GM18858 (cell line): ENCODE results near the gene CYP11A1.

Experiments
- ATAC-seq: cut with Tn5 transposase; IDR thresholded peaks from one replicate; pipeline ENCODE4 v1.9.1; 2021; ENCODE audit not compliant: unreplicated experiment

CYP11A1 gene

DNA sequence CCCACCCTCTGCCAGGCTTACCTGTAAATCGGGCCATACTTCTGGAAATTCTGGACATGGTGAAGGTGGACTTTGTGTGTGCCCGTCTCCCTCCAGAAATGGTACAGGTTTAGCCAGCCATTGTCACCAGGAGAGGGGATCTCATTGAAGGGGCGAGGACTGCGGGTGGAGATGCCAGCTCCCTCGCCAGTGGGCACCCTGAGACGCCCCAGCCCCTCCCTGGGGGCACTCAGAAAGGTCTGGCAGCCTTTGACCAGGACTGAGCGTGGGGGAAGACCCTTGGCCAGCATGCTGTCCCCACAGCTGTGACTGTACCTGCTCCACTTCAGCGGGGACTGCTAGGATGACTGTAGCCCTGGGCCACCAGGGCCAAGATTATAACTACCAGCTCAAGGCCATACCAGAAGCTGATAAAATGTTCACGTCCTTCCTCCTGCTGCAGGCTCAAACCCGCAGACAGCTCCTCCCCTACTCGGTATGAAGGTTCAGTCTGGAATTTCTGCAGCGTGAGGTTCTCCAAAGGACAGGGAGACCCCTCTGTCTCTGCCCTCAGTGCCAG lies at the start of gene CYP11A1:
TSS of gene CYP11A1 (minus strand) at position 351 of the 559 bp plus-strand sequence. CDS start at position 290, 61 bp downstream.
- no peak for ATAC-seq

DNA sequence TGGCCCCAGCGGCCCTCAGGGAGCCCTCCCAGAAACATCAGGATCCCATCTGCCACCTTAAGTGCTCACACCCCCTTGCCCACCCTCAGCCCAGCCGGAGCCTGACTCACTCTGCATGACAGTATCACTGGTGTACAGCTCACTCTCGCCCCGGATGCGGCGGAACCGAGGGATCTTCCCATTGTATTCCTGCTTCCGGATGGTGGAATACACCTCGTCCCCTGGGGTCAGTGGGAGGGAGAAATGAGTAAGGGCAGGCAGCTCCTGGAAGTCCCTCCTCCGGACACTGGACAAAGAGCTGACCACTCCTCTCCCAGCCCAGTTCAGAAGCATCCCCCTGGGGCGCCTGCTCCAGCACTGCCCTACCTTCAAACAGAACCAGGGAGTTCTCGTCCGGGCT lies 49.8 kb upstream of the CYP11A1 start:
- ATAC-seq: no peak

DNA sequence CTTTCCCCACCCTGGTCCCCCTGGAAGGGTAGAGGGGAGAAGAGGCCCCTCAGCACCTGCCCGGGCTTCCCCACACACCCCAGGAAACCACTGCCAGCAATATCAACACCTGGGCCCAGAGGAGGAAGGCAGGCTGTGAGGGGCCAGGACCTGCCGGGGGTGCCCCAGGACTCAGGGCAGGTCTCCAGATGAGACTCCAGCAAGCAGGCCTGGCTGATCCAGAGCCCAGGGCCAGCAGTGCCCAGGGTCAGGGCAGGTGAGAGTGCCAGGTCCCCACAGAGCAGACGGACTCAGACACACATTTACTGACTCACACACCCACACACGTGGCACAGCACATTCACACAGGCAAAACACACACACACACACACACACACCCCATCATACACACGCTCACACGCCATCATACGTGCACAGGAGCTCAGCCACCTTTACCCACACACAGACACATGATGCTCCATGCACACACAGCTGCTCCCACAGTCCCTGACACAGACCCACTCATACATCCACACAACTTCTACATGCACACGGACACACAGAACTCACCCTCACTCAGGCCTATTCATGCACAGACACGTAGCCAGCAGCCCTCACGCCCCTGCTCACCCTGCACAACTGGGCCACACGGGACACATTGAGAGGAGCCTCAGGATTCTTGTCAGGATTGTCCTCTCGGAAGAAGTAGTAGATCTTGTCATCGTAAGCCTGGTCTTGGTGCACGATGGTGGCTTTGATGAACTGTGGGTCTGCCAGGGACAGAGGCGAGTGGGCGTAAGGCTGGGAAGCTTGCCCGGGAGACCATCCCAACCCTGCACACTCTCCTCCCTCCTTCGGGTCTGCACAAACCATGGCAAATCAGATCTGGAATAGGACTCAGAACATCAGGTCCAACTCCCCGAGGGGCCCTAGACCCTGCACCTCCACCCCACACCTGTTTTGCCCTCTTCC lies 48.8 kb upstream of the CYP11A1 start:
- no peak for ATAC-seq

DNA sequence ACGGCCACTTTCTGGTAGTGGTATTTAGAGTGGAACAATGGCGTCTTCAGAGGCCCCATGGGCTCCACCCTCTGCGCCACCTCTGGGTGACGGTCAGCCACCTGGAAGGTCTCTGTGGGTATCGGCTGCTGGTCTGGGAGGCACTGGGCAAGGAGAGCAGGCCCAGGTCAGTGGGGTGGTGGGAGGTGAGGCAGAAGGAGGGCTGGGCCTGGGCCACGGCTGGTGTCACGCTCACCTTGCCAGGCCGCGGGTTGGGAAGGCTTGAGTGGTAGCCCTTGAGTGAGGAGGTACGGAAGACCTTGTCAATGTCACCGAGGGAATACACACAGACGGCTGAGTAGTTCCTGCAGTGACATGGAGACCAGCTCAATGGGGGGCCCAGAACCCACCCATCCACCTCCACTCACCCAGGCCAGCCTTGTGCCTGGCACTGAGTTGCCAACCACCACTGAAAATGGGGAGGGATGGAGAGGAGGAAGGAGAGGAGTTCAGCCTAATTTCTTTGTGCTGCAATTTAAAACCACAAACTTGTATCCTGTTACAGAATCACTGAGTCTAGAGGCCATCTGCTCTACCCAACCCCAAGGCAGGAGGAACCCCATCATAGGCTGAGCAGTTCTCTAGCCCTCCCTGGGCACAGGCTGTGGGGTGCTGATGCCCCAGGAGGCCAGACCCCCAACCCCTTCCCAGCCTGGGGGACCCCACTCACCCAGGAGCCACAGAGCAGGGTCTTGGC lies 47.3 kb upstream of the CYP11A1 start:
- ATAC-seq: no peak

DNA sequence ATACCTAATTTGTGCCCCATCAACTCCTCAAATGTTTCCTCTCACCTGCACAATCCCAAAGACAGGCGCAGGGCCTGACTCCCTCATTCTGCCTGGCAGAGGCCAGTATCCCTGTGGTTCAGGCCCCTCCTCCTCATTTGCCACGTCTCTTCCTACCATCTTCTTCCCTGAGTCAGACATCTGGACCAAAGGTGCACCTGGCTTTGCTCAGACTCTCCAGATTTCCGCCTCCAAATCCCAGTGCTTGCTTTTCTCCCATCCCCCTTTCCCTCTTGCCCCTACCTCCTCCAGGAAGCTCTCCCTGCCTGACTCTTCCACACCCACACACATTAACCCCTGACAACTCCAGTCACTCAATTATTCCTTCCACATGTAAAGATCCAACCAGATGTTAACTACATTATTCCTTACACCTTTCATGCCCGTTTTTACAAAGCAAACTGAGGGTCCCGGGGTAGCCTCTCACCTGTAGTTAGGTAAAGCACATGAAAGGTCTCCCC lies 46.7 kb upstream of the CYP11A1 start:
- ATAC-seq: no peak

DNA sequence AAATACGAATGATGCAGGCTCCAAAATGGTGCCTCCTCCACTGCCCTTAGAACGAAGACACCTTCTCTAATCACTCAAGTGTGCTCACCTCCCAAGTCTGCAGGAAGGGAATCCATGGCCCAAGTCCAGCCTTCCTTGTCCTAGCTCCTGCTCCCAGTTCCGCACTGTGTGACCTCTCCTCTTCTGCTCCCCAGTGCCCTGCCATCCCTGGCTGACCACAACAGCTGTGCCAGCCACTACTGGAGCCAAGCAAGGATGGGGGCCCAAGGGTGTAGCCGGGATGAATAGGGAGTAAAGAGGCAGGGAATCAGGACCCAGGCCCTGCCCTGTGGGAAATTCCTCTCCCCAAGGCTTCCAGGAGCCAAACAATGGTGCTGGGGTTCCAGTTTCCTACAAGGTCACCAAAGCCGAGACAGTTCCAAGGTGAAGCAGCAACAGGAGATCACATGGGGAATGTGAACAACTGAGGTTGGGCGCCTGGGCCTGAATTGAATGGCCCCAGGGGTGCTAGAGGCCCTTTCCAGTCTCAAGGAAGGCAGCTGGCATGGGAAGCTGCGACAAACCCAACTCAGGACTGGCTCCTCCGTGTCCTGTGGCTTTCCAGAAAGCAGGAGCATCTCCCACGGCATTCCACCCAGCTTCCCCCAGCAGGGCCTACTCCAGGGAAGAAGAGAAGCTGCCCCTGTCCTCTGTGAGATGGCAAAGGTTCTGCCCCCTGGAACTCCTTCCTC lies 46.1 kb upstream of the CYP11A1 start:
- no peak for ATAC-seq

DNA sequence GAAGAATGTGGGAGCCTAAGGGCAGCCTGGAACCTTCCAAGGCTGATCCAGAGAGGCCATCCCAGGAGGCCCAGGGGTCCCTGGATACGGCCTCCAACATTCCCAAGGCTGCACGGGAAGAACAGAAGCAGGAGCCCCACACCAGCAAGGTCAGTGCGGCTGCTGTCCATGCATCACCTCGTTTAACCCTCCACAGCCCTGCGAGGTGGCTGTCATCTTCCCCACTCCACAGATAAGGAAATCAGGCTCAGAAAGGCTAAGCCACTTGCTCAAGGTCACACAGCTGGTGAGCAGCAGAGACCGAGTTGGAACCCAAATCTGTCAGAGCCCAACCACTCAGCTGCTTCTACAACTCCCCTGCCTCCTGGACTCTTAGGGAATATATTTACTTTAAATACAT lies 44.7 kb upstream of the CYP11A1 start:
- ATAC-seq: no peak

DNA sequence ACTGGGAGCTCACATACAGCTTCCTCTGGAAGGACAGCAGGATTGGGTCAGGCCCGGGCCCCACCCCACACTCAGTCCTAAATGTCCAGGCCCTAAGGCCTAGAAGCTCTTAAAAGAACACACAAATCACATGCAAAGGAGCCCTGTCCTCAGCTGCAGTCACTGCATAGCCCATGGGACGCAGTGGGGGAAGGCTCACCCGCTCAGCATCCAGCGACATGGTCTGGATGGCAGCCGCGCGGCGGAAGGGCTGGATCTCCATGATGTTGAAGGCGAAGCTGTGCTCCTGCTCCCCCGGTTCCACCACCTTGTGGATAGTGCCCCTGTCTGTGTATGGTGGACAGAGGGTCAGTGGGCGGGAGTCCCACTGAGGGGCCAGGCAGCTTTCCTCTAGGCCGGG lies 44.2 kb upstream of the CYP11A1 start:
- ATAC-seq: no peak

DNA sequence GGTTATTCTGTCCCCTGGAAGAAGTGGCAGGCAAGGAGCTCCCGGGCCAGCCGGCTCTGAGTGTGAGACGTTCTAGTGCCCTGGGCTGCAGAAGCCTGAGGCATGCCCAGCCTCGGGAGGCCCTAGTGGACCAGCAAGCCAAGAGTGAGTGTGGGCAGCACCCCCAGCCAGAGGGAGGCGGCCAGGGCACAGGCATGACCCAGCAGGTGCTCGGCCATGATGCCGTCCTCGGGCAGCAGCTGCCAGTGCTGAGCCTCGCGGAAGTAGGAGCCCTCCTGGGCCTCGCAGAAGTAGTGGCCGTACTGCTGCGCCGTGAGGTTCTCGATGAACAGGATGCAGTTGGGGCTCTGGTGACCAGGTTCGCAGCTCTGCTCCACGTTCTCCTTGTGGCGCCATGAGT lies 43.1 kb upstream of the CYP11A1 start:
- ATAC-seq: no peak

DNA sequence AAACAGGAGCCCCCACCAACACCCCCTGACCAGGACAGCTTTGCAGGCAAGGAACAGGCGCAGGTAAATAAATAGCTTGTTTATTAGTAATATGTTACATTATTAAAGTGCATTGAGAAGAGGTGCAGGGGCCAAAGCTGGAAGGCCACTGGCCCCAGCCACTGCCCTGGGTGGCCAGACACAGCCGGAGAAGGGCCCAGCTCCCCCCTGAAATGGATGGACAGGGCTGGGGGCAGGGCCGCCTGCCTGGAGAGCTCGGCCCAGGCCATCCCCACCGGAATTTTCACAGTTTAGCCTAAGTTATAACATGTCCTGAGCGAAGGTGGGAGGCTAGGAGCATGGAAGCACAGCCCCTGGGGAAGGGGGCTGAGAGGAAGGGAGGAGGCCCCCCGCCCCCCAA lies 41.8 kb upstream of the CYP11A1 start:
- no peak for ATAC-seq

DNA sequence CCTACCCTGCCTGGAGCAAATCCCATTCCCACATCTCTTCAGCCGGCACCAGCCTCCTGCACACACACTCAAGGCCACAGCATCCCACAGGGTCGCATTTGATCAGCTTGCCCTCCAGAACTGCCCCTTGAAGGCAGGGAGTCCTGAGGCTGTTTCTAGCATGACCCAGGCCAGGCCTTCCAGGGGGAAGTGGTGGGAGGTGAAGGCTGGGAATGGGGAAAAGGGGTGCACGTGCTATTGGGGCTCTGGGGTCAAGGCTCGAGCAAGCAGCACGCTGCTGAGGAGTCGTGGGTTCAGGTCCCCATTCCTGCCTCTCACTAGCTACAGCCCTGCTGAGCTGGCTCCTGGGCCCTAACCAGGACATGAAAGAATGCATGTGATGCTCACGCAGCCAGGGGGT lies 41.4 kb upstream of the CYP11A1 start:
- no peak for ATAC-seq

DNA sequence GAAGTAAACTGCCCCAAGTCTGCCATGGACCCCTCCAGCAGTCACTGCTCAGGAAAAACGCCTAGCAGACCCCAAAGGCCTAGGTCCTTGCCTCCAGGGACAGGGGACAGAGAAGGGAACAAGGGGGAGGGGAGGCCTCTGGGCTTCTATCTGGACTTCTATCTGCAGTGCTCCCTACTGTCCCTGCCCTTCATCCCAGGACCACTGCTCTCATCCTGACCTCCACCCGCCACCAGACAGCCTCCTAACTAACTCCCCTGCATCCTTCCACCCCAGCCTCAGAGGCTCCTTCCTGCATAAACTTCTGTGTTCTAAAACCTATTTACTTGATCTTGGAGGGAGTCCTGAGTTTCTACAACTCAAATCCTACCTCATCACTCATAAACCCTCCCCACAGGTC lies 40.9 kb upstream of the CYP11A1 start:
- no peak for ATAC-seq

DNA sequence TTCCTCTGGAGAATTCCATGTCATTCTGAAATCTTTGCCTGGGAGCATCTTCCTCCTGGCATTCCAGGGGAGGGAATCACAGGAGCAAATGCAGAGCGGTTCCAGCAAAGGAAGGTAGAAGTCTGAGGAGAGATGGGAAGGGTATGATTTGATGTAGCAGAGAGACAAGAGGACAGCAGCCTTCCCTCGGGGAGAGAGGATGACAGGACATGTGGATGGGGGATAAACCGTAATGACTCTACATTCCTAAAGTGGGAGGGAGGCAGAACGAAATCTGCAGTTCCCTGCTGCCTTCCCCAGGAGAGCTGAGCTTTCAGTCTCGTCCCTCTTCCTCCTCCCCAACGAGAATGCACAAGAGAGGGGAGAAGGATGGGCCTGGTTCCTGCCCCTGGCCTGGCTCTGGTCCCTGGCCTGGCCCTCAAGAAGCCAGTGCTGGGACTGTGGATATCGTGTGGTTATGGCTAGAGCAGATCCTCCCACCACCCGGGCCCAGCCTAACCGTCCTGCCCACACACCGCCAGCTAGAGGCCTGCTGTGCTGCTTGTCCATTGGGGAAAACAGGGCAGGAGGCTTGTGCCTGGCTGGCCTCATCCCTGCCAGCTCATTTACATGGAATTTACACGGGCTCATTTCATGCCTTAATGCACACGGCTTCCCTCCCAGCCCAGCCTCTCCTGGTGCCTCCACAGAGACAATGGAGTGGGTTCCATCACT lies 39.7 kb upstream of the CYP11A1 start:
- no peak for ATAC-seq

DNA sequence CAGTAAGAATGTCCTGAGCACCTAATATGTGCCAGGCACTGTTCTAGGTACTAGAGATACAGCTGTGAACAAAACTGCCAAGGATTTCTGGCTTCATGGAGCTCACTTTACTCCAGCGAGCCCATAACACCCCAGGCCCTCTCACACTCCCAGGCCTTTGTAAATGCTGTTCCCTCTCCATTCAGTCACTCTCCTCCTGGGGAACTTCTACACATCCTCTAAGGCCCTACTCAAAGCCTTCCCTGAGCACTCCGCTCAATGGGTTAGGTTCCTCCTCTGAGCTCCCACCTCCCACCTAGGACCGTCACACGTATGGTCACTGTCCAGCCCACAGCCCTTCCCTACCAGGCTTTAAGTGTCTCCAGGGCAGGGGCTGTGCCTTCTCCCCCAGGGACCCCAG lies 39.1 kb upstream of the CYP11A1 start:
- ATAC-seq: no peak

DNA sequence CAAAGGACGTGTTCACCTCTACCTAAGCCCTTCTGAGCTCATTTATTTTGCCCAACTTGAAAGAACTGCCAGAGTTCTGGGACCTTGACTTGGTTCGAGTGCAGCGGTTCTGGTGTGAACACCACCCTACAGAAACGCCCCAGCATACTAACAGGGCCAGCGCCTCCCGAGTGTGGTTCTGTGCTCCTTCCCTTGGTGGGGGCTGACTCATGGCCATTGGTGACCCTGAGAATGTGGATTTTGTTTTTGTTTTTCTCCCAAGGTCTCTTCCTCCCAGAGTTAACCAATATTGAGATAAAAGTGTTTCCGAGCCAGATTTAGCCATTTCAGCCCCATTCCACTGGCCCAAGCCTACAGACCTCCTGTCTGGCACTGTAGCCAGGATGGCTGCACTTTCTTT lies 38.4 kb upstream of the CYP11A1 start:
- no peak for ATAC-seq

DNA sequence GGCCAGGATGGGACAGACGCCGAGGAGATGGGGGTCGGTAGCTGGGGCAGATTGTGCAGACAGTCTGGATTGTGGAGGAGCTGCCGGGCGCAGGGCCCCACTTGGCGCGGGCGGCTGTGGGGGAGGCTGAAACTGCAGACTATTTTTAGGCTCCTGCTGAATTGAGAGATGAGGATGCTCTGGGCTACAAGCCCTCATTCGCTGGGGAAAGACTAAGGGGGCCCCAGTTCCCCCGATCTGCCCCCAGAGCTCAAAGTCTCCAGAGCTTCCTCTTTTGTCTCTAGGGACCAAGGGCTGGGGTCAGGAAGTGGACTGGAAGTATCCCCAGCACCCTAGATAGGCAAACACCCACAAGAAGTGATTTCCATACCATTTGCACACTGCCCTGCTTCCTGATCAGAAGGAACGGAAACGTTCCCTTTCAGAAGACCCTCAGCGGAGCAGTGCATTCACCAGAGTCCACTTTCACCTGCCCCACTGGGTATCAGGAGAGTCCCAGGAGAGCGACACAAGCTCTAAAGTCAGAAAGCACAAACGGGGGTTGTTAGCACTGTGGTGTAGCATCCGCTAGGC lies 36.6 kb upstream of the CYP11A1 start:
- ATAC-seq: no peak

DNA sequence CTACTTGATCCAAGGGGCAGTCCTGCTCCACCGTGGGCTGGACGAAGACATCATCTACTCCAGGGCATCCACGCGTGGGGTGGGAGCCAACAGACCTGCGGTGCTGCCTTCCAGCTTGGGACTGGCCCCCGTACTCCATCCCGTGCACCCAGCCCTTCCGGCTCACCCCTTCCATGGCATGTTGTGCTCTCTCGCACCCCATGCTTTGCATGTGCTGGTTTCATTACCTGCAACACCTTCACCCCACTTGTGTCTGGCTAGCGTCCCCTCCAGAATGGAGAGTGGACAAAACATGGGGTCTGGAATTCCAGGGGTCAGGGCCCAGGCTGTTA lies 36.1 kb upstream of the CYP11A1 start:
- no peak for ATAC-seq

DNA sequence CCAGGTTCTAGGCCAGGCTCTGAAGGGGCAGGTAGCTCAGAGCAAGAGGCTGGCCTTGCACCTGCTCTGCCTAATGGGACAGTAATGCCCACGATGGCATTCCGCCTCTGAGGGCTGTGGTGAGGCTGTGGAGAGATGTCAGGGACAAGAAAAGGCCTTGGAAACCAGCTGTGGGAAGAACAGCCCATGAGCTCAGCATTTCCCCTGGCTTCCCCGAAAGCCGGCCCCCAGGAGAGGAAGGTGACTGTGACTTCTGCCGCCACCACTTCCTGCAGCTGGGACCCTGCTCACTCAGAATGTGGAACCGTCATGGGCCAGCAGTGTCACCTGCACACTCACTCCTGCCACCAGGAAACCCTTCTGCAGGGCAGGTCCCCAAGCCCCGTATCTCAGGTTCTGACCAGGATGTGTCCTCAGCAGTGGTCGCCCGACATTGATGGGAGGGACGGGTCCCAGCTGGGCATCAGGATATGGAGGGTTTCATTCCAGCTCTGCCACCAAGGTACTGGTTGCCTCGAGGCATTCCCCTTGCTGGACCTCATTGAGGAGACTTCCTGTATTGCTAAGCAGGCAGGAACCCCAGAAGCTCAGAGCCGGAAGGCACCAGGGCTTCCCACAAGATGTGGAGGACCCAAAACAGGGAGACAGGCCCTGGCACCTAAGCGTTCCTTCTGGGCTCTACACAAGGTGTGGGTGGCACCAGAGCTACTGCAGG lies 35.6 kb upstream of the CYP11A1 start:
- ATAC-seq: no peak

DNA sequence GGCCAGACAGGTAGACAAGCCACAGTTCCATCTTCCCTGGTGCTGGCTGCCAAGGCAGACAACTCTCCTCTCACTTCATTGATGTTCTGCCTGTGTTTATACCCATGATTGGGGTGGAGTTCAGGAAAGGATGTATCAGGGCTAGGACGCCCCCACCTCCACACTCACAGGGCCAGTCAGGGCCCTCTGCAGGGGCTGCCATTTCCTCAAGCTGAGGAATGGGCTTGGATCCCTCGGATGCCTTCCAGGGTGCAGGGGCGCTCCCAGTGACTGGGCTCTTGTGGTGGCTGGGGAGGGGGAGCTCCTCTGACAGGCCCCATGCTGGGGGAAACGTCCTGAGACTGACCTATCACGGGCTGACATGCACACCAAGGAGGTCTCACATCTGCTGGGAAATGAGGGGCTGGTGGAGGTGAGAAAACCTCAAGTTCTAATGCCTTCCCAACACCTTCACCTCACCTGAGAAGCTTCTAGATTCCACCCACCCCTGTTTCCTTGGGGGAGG lies 34.9 kb upstream of the CYP11A1 start:
- ATAC-seq: no peak
